NCI-H1092 (cell line): ENCODE data around the gene CPA4.

Experiments
- DNase-seq: peaks from one replicate; lab custom pipeline; 2025; lab: John Stamatoyannopoulos, UW

Gene CPA4

DNA sequence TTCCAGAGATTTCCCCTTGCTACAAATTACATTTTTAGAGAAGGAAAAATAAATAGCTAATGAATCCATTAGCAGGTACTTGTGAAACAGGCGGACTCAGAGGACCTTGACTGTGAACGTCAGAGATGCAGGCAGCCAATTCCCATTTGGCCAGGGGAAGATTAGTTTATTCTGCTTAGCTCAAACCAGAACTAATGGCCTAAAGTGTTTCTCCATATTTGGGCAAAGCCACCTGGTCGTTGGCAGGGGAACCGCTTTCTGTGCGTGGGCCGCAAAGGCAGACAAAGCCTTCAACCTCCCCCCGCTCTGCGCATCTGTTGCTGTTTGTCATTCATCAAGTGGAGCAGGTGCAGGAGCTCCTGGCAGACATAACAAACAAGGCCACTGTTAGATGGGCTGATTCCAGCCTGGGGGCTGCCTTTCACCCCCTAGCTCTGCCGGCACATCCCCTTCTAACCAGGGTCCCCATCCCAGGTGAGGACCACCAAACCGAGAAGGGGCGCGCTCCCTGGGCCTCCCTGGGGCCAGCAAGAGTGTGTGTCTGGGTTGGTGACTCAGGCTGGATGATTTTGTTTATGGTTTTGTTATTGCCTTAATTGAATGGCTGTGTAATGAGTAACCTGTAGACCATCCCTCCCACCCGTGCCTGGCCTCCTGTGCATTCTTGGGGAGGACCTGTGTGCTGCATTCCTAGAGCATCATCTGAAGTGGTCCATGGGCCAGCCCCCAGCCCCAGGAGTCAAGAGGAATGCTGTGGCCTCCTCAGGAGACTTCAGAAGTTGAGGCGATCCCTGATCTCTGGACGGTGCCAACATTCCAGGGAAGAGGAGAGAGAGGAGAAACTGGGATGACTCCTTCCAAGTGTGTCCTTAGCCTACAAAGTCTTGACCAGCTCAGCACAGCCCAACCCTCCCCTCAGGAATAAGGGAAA, 72.8 kb downstream of the CPA4 start:
- peak; percentile 100 for DNase-seq

DNA sequence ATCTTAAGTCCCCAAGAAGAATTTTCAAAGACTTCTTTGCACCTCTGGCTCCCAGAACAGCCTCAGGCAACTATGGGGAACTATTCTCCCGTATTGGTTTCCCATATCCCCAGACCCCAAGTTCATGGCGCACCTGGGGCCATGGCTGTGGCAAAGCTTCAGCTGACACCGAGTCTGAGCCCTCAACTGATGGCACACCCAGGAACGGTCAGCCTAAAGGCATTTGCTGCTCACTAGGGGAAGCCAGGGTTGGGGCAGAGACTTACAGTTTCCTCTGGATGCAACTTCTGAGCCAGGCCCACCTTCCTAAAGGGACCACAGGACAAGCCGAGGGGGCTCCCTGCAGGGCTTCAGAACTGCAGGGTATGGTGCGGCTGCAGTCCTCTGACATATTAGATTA, 73.6 kb downstream of the CPA4 start:
- no peak for DNase-seq

DNA sequence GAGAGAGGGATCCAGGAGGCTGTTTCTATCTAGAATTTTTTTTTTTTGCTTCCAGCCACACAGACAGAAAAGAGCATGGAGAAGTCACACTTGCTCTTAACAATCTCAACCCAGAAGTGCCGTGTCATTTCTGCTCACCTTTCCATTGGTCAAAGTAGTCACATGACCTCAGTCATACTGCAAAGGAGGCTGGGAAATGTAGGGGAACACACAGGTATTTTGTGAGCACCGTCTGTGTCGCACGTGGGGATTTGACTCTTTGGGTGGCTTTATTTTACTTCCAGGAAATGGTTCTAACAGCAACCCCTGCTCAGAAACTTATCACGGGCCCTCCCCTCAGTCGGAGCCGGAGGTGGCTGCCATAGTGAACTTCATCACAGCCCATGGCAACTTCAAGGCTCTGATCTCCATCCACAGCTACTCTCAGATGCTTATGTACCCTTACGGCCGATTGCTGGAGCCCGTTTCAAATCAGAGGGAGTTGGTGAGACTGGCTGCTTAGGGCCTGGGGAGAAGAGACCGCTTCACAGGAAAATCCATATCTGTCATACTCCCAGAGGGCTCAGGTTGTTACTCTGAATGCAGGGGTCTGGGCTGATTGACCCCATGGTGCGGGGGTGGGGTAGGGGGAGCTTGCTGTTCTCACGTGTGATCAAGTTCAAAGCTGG, 74.3 kb downstream of the CPA4 start:
- no peak for DNase-seq

DNA sequence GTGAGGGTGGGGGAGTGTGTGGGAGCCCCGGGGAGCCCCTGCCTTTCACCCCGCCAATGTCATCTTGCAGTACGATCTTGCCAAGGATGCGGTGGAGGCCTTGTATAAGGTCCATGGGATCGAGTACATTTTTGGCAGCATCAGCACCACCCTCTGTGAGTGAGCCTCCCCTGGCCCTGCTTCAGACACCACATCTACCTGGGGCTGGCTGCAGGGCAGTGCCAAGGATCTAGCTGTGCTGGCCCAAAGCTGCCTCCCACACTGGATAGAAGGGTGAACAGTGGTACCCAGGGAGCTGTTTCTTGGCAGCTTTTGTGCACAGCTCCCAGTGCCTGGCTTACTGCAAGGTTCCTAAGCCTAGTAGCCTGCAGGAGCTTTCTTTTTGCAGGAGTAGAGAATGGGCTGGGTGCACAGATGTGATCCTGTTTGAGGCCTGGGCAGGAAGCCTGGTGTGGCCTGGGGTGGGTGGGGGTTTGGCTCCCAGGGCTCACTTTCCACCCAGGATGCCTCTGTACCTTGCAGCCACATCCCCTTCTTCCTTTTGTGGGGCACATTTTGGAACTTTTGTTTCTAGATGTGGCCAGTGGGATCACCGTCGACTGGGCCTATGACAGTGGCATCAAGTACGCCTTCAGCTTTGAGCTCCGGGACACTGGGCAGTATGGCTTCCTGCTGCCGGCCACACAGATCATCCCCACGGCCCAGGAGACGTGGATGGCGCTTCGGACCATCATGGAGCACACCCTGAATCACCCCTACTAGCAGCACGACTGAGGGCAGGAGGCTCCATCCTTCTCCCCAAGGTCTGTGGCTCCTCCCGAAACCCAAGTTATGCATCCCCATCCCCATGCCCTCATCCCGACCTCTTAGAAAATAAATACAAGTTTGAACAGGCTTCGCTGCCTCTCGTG, 75.1 kb downstream of the CPA4 start:
- DNase-seq = no peak

DNA sequence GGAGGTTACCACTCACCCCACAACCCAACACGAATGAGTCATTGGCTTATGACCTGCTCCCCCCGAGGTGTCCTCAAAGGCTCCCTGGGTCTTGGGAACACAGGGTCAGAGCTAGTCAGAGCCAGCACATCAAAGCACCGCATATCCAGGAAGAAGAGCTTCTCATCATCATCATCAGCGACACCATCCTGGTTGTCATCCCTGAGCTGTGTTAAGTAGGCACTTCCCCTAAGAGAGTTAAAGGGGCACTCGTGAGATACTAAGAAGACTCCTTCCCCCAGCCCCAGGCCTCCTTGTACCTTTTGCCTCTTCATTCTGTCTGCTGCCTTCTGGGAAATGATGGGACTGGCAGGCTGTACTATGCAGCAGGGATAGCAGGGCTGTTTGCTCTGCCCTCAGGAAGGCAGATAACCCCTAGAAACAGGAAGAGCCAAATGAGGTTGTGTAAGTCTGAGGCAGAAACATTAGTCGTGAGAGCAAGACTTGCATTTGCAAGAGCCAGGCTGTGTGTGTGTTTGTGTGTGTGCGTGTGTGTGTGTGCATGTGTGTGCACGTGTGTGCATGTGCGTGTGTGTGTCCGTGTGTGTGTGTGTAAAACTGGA, 76.2 kb downstream of the CPA4 start:
- DNase-seq = no peak

DNA sequence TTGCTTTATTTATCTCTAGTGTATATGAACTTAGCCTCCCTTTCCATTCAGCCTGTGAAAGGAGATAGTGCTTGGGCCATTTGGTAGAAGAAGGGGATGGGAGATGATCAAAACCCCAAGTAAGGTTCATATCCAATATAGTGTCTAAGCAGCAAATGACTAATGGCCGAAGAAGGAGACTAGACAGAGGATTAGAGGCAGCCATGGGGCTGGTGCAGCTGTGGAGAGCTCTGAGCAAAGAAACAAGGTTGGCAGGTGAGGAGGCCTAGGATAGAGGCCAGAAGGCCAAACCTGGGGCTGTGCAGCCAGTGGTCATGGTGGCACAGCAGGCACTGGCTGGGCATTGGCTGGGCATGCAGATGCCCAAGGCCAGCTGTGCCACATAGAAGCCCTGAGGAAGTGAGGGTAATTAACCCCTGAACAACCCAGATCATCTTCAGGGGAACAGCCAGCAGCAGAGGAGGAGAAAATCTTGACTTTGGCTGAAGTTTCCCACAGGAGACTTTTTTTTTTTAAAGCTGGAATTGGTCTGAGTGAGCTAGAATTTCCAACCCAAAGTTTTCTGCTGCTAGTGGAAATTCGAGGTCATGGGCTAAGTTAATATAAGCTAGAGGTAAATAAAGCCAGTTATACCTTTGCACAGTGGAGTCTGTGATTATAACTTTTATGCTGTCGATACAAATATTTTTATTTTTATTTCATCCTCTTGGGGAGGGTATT, 77.0 kb downstream of the CPA4 start:
- no peak for DNase-seq

DNA sequence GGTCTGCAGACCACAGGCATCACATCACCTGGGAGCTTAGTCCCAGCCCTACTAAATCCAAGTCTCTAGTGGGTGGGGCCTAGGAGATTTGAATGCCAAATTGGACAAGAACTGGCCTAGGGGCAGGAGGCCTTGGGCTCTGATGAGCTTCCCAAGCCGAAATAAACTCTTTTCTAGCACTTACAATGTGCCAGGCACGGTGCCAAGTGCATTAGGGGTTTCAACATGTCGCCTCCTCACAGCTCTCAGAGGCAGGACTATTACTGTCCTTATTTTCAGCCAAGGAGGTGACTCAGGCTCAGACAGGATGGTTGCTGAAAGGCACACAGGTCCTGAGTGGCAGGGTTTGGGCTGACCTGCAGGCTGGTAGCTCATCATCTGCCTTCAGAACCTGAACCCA, 78.1 kb downstream of the CPA4 start:
- no peak for DNase-seq

DNA sequence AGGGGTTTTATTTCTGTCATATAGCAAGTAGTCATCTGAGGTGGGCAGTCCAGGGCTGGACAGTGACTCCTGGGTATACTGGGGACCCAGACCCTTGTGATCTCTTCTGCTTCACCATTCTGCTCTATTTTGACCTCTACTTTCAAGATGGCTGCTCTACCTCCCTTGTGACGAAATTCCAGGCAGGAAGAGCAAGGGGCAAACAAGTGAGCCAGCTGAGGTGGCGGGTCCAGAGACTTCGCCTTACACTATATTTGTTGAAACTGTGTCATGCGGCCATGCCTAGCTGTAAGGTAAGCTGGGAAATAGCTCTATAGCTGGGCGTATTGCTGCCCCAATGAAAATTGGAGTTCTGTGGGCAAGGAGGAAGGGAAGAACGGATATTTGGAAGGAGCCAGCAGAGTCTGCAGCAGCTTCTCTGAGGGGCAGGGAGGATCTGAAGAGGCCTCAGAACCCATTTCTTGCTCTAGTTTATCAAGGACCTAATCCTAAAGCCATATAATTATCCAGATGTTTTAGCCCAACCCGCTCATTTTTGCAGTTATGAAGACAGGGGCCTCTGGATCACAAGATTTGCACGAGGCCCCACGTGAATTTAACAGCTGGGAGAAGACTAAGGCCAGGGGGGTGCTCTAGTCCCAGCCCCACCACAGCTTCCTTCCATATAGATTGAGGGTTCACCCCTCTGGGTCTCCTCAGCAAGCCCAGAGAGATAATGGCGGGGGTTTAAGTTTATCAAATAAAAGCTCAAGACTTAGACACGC, 79.6 kb downstream of the CPA4 start:
- DNase-seq = no peak
